ENCODE measurements around the gene UGT1A8.

GRCh38 chr2:233714121-233714520, 96.7 kb downstream of the UGT1A8 start:
- no peak for TF ChIP-seq POLR2AphosphoS5 (IDR thresholded peaks at IDR 0.05; ENCODE audit: borderline replicate concordance, low read depth, low read length)
- TF ChIP-seq EZH2 (IDR thresholded peaks at IDR 0.05): no peak

All from SK-N-MC (cell line).